ENCODE results near the gene KLF4.

DNA sequence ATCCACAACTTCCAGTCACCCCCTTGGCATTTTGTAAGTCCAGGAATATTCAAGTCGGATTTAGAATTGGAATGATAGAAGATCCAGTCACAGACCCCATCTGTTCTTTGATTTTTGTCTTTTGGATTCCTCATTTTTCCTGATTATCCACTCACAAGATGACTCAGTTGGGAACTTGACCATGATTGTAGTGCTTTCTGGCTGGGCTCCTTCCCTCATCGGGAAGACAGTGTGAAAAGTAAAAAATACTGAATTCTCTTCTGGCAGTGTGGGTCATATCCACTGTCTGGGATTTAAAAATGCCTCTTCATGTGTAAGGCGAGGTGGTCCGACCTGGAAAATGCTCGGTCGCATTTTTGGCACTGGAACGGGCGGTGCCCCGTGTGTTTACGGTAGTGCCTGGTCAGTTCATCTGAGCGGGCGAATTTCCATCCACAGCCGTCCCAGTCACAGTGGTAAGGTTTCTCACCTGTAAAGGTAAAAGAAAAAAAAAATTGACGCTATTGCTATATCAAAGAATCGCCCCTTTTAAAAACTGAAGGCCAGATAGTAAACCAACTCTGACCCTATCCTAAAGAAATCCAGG, 4.0 kb downstream of the KLF4 start:
- TF ChIP-seq, protein P1, sequence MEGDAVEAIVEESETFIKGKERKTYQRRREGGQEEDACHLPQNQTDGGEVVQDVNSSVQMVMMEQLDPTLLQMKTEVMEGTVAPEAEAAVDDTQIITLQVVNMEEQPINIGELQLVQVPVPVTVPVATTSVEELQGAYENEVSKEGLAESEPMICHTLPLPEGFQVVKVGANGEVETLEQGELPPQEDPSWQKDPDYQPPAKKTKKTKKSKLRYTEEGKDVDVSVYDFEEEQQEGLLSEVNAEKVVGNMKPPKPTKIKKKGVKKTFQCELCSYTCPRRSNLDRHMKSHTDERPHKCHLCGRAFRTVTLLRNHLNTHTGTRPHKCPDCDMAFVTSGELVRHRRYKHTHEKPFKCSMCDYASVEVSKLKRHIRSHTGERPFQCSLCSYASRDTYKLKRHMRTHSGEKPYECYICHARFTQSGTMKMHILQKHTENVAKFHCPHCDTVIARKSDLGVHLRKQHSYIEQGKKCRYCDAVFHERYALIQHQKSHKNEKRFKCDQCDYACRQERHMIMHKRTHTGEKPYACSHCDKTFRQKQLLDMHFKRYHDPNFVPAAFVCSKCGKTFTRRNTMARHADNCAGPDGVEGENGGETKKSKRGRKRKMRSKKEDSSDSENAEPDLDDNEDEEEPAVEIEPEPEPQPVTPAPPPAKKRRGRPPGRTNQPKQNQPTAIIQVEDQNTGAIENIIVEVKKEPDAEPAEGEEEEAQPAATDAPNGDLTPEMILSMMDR (optimal IDR thresholded peaks at IDR 0.05 in 1 of 3, IDR thresholded peaks at IDR 0.05 in 1 of 3, conservative IDR thresholded peaks at IDR 0.05 in 1 of 3; ENCODE audit: extremely low read depth in 1 of 3, insufficient read depth in 2 of 3, low read length in 3 of 3), result no peak
- TF ChIP-seq EZH2 (IDR thresholded peaks at IDR 0.05; ENCODE audit: low read length), result no peak

All from keratinocyte (primary cell).